Hepatocyte (in vitro differentiated cells): ENCODE measurements around the gene NUDT5.

ENCODE experiments used
- CTCF ChIP-seq: fragments of 200-600 bp; sonication (generic); IDR thresholded peaks from 2 replicates; pipeline ENCODE4 v1.5.1; 2016; ENCODE audit warnings: antibody characterized with exemption, mild to moderate bottlenecking; ENCODE audit not compliant: poor library complexity
- EZH2 ChIP-seq: fragments of 200-600 bp; sonication (generic); IDR thresholded peaks from 2 replicates; pipeline ENCODE4 v1.6.1; 2016; ENCODE audit warnings: antibody characterized with exemption, mild to moderate bottlenecking, borderline replicate concordance
- EZH2phosphoT487 ChIP-seq: fragments of 200-600 bp; sonication (generic); IDR thresholded peaks from one replicate; pipeline ENCODE4 v1.6.1; 2018; ENCODE audit warnings: antibody characterized with exemption, mild to moderate bottlenecking, low read depth, moderate library complexity; ENCODE audit not compliant: unreplicated experiment, severe bottlenecking

DNA sequence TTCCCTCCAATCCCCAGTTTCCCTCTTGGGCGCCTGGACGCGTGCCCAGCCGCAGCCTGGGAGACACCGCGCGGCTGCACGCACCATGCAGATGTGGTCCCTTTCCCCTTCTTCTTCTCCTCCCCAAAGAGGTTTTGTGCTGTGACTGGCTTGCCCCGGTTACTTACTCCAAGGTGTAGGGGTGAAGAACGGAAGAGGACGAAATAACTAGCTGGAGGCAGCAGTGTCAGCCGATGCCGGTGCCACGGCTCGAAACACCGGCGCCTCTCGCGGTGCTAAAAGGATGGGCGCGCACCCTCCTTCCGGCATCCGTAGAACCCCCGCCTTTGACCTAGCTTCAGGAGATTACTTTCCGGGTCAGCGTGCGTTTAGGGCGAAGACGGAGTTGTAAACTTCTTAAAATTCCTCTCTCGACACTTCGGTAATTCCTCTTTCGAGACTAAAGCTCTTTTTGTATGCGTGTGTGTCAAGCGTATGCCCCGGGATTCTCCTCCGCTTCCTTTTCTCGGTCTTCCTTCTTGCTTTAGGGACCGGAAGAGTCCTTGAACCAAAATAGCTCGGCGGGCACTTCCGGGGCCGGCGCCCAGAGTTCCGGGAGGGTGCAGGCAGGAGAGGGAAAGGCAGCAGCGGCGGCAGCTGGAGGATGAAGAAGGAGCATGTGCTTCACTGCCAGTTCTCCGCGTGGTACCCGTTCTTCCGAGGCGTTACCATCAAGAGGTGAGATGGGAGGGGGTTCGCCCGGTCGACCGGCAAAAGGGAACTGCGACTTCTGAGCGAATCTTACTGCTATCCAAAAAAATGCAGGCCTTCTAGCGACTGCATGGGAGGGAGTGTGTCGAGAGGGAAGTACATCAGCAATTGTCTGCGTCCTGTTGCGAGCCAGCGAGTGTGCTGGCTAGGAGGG, at the start of gene NUDT5, which contains the start of gene CDC123:
- TF ChIP-seq CTCF (no peak), EZH2 (no peak), EZH2phosphoT487 (no peak)
